Measurements from ENCODE around the gene MGAT5.

MGAT5 gene

GRCh38 chr2:134381141-134381540, 127.3 kb downstream of the MGAT5 start:
- TF ChIP-seq MAX (IDR thresholded peaks at IDR 0.05) (no peak), ZBTB7A (IDR thresholded peaks at IDR 0.05; ENCODE audit: low read depth) (no peak), REST (IDR thresholded peaks at IDR 0.05; ENCODE audit: low read depth) (no peak), USF1 (IDR thresholded peaks at IDR 0.05) (no peak), CEBPB (IDR thresholded peaks at IDR 0.05) (no peak), EGR1 (IDR thresholded peaks at IDR 0.05) (no peak), NFIC (IDR thresholded peaks at IDR 0.05) (no peak), RAD21 (IDR thresholded peaks at IDR 0.05; ENCODE audit: low read depth) (no peak), TCF12 (IDR thresholded peaks at IDR 0.05; ENCODE audit: low read depth) (no peak), TEAD4 (IDR thresholded peaks at IDR 0.05) (no peak), YY1 (IDR thresholded peaks at IDR 0.05; ENCODE audit: low read depth) (no peak), EP300 (IDR thresholded peaks at IDR 0.05; ENCODE audit: borderline replicate concordance) (no peak), TAF1 (IDR thresholded peaks at IDR 0.05; ENCODE audit: low read depth) (no peak), FOXM1 (IDR thresholded peaks at IDR 0.05; ENCODE audit: borderline replicate concordance, low read depth) (no peak)

- TF ChIP-seq EP300 (IDR thresholded peaks at IDR 0.05; ENCODE audit: borderline replicate concordance) (no peak), CREB1 (IDR thresholded peaks at IDR 0.05; ENCODE audit: low read depth) (no peak), TAF1 (IDR thresholded peaks at IDR 0.05; ENCODE audit: low read depth) (no peak), MAX (IDR thresholded peaks at IDR 0.05) (no peak), TCF12 (IDR thresholded peaks at IDR 0.05; ENCODE audit: low read depth) (no peak), ZBTB7A (IDR thresholded peaks at IDR 0.05; ENCODE audit: low read depth) (no peak), RAD21 (IDR thresholded peaks at IDR 0.05; ENCODE audit: low read depth) (no peak), USF1 (IDR thresholded peaks at IDR 0.05) (no peak)
Measured at GRCh38 chr2:134384131-134384530, 130.3 kb downstream of the MGAT5 start.

GRCh38 chr2:134385195-134385594, 131.3 kb downstream of the MGAT5 start:
- TF ChIP-seq MAX (IDR thresholded peaks at IDR 0.05) (no peak), ZBTB7A (IDR thresholded peaks at IDR 0.05; ENCODE audit: low read depth) (no peak), TAF1 (IDR thresholded peaks at IDR 0.05; ENCODE audit: low read depth) (no peak), CEBPB (IDR thresholded peaks at IDR 0.05) (no peak), NFIC (IDR thresholded peaks at IDR 0.05) (no peak)

GRCh38 chr2:134386310-134386709, 132.4 kb downstream of the MGAT5 start:
- TF ChIP-seq FOXM1 (IDR thresholded peaks at IDR 0.05; ENCODE audit: borderline replicate concordance, low read depth) = no peak
- TF ChIP-seq MAX (IDR thresholded peaks at IDR 0.05) = no peak
- no peak for TF ChIP-seq YY1 (IDR thresholded peaks at IDR 0.05; ENCODE audit: low read depth)
- TF ChIP-seq CREB1 (IDR thresholded peaks at IDR 0.05; ENCODE audit: low read depth) = no peak
- TF ChIP-seq CEBPB (IDR thresholded peaks at IDR 0.05) = no peak
- no peak for TF ChIP-seq TEAD4 (IDR thresholded peaks at IDR 0.05)
- TF ChIP-seq NFIC (IDR thresholded peaks at IDR 0.05) = no peak
- no peak for TF ChIP-seq TAF1 (IDR thresholded peaks at IDR 0.05; ENCODE audit: low read depth)
- TF ChIP-seq REST (IDR thresholded peaks at IDR 0.05; ENCODE audit: low read depth) = no peak
- TF ChIP-seq RAD21 (IDR thresholded peaks at IDR 0.05; ENCODE audit: low read depth) = no peak
- TF ChIP-seq TCF12 (IDR thresholded peaks at IDR 0.05; ENCODE audit: low read depth) = no peak
- no peak for TF ChIP-seq USF1 (IDR thresholded peaks at IDR 0.05)
- no peak for TF ChIP-seq EGR1 (IDR thresholded peaks at IDR 0.05)
- TF ChIP-seq ZBTB7A (IDR thresholded peaks at IDR 0.05; ENCODE audit: low read depth) = no peak
- TF ChIP-seq EP300 (IDR thresholded peaks at IDR 0.05; ENCODE audit: borderline replicate concordance) = no peak

- no peak for TF ChIP-seq EGR1 (IDR thresholded peaks at IDR 0.05)
- no peak for TF ChIP-seq ZBTB7A (IDR thresholded peaks at IDR 0.05; ENCODE audit: low read depth)
Measured at GRCh38 chr2:134389381-134389780, 135.5 kb downstream of the MGAT5 start.

- no peak for TF ChIP-seq REST (IDR thresholded peaks at IDR 0.05; ENCODE audit: low read depth)
- TF ChIP-seq TCF12 (IDR thresholded peaks at IDR 0.05; ENCODE audit: low read depth) = 0 out of 2 replicates have a peak, but pooled peaks have one; percentile 41
- no peak for TF ChIP-seq EGR1 (IDR thresholded peaks at IDR 0.05)
- TF ChIP-seq EP300 (IDR thresholded peaks at IDR 0.05; ENCODE audit: borderline replicate concordance) = peak; percentile 53; the same call in 1 of the 2 replicates
Measured at GRCh38 chr2:134391751-134392160, 137.9 kb downstream of the MGAT5 start.
